ENCODE measurements around the gene SULT1E1.

DNA sequence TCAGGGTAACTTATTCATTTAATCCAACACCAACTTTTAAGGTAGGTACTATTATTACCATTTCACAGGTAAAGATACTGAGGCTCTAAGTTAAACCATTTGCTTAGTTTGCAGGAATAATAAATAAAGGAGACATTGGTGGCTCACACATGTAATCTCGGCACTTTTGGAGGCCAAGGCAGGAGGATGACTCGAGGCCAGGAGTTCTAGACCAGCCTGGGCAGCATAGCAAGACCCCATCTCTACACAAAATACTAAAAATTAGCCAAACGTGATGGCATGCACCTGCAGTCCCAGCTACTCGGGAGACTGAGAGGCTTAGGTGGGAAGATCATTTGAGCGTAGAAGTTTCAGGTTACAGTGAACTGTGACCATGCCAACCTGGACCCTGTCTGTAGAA is 37.7 kb downstream of the SULT1E1 start:
- no peak for TF ChIP-seq POLR2A (IDR thresholded peaks at IDR 0.05)
- TF ChIP-seq, protein P1, sequence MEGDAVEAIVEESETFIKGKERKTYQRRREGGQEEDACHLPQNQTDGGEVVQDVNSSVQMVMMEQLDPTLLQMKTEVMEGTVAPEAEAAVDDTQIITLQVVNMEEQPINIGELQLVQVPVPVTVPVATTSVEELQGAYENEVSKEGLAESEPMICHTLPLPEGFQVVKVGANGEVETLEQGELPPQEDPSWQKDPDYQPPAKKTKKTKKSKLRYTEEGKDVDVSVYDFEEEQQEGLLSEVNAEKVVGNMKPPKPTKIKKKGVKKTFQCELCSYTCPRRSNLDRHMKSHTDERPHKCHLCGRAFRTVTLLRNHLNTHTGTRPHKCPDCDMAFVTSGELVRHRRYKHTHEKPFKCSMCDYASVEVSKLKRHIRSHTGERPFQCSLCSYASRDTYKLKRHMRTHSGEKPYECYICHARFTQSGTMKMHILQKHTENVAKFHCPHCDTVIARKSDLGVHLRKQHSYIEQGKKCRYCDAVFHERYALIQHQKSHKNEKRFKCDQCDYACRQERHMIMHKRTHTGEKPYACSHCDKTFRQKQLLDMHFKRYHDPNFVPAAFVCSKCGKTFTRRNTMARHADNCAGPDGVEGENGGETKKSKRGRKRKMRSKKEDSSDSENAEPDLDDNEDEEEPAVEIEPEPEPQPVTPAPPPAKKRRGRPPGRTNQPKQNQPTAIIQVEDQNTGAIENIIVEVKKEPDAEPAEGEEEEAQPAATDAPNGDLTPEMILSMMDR (IDR thresholded peaks at IDR 0.05) = no peak
